Caco-2 (cell line): ENCODE measurements around the gene GUK1. TPM values are rescaled to one million over a fixed set of nuclear protein-coding genes. Genes with fewer than 3 reads are reported as not detected.

Source experiments
- BruUV-seq: library from RNA; stranded (reverse); fragments of 400-500 nt; replicated peaks from 2 replicates; lab custom pipeline; 2021; lab: Mats Ljungman, UMichigan
- CTCF ChIA-PET: fragments of 300-600 bp; sonication (Branson Sonifier 250); formaldehyde crosslinking; loops from one replicate; lab custom pipeline; 2022; ENCODE audit warnings: antibody characterized with exemption; lab: Charles Lee
- POLR2A ChIA-PET: fragments of 300-600 bp; sonication (Branson Sonifier 250); formaldehyde crosslinking; loops from one replicate; lab custom pipeline; 2022; ENCODE audit warnings: antibody characterized with exemption; lab: Charles Lee
- DNase-seq, 2 experiments: peaks; one replicate each; pipeline versions ENCODE4 v3.0.0 to v3.0.0-alpha.2; 2020 to 2022
- H3K27me3 ChIP-seq: replicated peaks from 2 replicates; pipeline ENCODE4 v1.6.0; 2011; ENCODE audit warnings: low read length; ENCODE audit not compliant: control insufficient read depth, insufficient read depth
- H3K36me3 ChIP-seq: 2 replicates; pipeline ENCODE4 v1.5.1; 2011; ENCODE audit warnings: low read length; ENCODE audit not compliant: control insufficient read depth, insufficient read depth
- H3K4me1 ChIP-seq: fragments of 250-450 bp; sonication (Bioruptor Pico); 2 replicates; pipeline ENCODE4 v1.5.1; 2020; ENCODE audit warnings: mild to moderate bottlenecking
- H3K4me3 ChIP-seq: 2 replicates; pipeline ENCODE4 v1.5.1; 2011; ENCODE audit warnings: low read depth, mild to moderate bottlenecking, control low read depth, low read length
- H3K9me3 ChIP-seq: fragments of 250-450 bp; sonication (Bioruptor Pico); 2 replicates; pipeline ENCODE4 v1.5.1; 2020; ENCODE audit warnings: mild to moderate bottlenecking, moderate library complexity
- H3K27ac Mint-ChIP-seq: one replicate; pipeline ENCODE4 v1.8.0; 2022; ENCODE audit warnings: mixed read lengths; ENCODE audit not compliant: unreplicated experiment
- H3K27me3 Mint-ChIP-seq: one replicate; pipeline ENCODE4 v1.8.0; 2022; ENCODE audit warnings: mixed read lengths; ENCODE audit not compliant: insufficient read depth, unreplicated experiment
- H3K36me3 Mint-ChIP-seq: one replicate; pipeline ENCODE4 v1.8.0; 2022; ENCODE audit warnings: mild to moderate bottlenecking, mixed read lengths; ENCODE audit not compliant: insufficient read depth, unreplicated experiment
- H3K4me1 Mint-ChIP-seq: one replicate; pipeline ENCODE4 v1.8.0; 2022; ENCODE audit warnings: low read depth, mixed read lengths; ENCODE audit not compliant: unreplicated experiment
- H3K4me3 Mint-ChIP-seq: one replicate; pipeline ENCODE4 v1.8.0; 2022; ENCODE audit warnings: mild to moderate bottlenecking, moderate library complexity, mixed read lengths; ENCODE audit not compliant: unreplicated experiment
- H3K9me3 Mint-ChIP-seq: one replicate; pipeline ENCODE4 v1.8.0; 2022; ENCODE audit warnings: mixed read lengths; ENCODE audit not compliant: unreplicated experiment
- intact Hi-C: fragments of 100-400 bp; cut with micrococcal nuclease; formaldehyde crosslinking; loops from one replicate; pipeline ENCODE4 v1.10.0; 2022; ENCODE audit not compliant: unreplicated experiment
- total RNA-seq: library from RNA; stranded (reverse); gene quantifications from 2 replicates; pipeline ENCODE4 v1.2.3, GENCODE V29; 2022
- TF ChIP-seq, protein P1 (sequence below), 2 experiments: fragments of 200-600 bp in 1 of 2; IDR thresholded peaks; 1 replicate in 1 of 2; 2 replicates in 1 of 2; pipeline versions ENCODE4 v1.5.1 to v1.8.0; 2011 to 2022; ENCODE audit warnings: antibody characterized with exemption in 1 of 2, control low read depth in 1 of 2, inconsistent platforms in 1 of 2, low read depth in 1 of 2, low read length in 1 of 2, mild to moderate bottlenecking in 1 of 2, moderate library complexity in 1 of 2; ENCODE audit not compliant: insufficient read depth in 1 of 2, severe bottlenecking in 1 of 2, unreplicated experiment in 1 of 2

GUK1 gene
- total RNA-seq, 1 experiment from 2014 or later = 73.6 TPM

DNA sequence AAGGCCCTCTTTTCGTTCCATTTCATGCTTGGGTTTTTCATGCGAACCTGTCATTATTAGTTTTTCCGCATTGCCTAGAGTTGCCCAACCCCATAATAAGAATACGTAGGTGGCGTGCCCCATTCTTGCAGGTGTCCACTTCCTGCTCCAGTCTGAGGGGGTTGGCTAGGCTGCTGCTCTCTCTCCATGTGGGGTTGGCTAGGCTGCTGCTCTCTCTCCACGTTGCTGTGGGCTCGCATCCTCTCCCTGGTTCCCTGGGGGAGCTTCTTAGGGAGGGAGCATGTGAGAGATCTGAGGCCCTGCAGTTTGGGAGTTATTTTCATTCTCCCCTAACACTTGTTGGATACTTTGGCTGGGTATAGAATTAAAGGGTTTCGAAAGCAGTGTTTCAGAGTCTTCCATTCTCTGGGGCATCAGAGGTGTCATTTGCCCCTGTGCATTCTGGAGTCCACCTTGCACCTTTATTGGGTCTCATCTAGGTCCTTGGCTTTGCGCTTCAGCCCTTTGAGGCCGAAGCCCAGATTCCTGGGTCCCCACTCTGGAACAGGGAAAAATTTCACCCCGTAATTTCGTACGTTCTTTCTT is 45.6 kb upstream of the GUK1 start:
- POLR2A ChIA-PET = no interaction called here
- CTCF ChIA-PET = no interaction called here
- no TSS peak for BruUV-seq
- Histone ChIP-seq H3K4me3 (no peak overlapping the region), H3K27me3 (no peaks in the 10 kb centered on the region), H3K9me3 (peaks cover 9% of the 10 kb centered on the region; the same call in 1 of the 2 replicates), H3K36me3 (peaks cover 12% of the 10 kb centered on the region), H3K4me1 (peaks cover 11% of the 10 kb centered on the region)
- Mint-ChIP-seq H3K9me3 (peaks cover 21% of the 10 kb centered on the region), H3K4me1 (no peaks in the 10 kb centered on the region), H3K4me3 (no peak overlapping the region), H3K27me3 (no peaks in the 10 kb centered on the region), H3K36me3 (peaks cover 97% of the 10 kb centered on the region), H3K27ac (peak overlapping the region; percentile 15)
- DNase-seq = peak in 1 of 2 experiments; percentile 13
- TF ChIP-seq, protein P1, sequence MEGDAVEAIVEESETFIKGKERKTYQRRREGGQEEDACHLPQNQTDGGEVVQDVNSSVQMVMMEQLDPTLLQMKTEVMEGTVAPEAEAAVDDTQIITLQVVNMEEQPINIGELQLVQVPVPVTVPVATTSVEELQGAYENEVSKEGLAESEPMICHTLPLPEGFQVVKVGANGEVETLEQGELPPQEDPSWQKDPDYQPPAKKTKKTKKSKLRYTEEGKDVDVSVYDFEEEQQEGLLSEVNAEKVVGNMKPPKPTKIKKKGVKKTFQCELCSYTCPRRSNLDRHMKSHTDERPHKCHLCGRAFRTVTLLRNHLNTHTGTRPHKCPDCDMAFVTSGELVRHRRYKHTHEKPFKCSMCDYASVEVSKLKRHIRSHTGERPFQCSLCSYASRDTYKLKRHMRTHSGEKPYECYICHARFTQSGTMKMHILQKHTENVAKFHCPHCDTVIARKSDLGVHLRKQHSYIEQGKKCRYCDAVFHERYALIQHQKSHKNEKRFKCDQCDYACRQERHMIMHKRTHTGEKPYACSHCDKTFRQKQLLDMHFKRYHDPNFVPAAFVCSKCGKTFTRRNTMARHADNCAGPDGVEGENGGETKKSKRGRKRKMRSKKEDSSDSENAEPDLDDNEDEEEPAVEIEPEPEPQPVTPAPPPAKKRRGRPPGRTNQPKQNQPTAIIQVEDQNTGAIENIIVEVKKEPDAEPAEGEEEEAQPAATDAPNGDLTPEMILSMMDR (IDR thresholded peaks at IDR 0.05; ENCODE audit: insufficient read depth in 1 of 2, low read depth in 1 of 2, low read length in 1 of 2, severe bottlenecking in 1 of 2, unreplicated experiment in 1 of 2) = no peak
- intact Hi-C loops = no loop called here

DNA sequence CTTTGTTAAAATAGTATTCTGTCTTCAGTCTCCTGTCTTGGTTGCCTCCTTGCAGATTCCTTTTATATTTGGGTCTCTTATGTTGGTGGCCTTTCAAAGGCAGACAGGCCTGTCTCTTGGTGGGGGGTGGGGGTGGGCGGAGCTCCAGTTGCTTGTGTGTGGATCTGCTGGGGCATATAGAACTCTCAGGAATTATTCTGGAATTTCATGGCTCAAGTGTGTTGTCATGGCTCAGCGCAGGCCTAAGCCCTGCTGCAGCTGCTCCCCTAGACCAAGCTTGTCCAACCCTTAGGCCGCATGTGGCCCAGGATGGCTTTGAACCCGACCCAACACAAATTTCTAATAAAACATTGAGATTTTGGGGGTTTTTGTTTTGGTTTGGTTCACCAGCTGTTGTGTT is 44.9 kb upstream of the GUK1 start:
- TF ChIP-seq, protein P1 (IDR thresholded peaks at IDR 0.05; ENCODE audit: insufficient read depth in 1 of 2, low read depth in 1 of 2, low read length in 1 of 2, severe bottlenecking in 1 of 2, unreplicated experiment in 1 of 2) = no peak
- no TSS peak for BruUV-seq
- intact Hi-C loops = no loop called here
- POLR2A ChIA-PET = no interaction called here
- H3K27me3 Mint-ChIP-seq = no peaks in the 10 kb centered on the region
- Histone ChIP-seq H3K36me3 (peaks cover 10% of the 10 kb centered on the region), H3K4me1 (peaks cover 11% of the 10 kb centered on the region), H3K27me3 (no peaks in the 10 kb centered on the region), H3K9me3 (peaks cover 9% of the 10 kb centered on the region; the same call in 1 of the 2 replicates), H3K4me3 (no peak overlapping the region)
- H3K4me3 Mint-ChIP-seq = no peak overlapping the region
- no peaks in the 10 kb centered on the region for H3K4me1 Mint-ChIP-seq
- peaks cover 97% of the 10 kb centered on the region for H3K36me3 Mint-ChIP-seq
- H3K27ac Mint-ChIP-seq = peak overlapping the region; percentile 15
- no peak for DNase-seq
- peaks cover 21% of the 10 kb centered on the region for H3K9me3 Mint-ChIP-seq
- CTCF ChIA-PET = no interaction called here

DNA sequence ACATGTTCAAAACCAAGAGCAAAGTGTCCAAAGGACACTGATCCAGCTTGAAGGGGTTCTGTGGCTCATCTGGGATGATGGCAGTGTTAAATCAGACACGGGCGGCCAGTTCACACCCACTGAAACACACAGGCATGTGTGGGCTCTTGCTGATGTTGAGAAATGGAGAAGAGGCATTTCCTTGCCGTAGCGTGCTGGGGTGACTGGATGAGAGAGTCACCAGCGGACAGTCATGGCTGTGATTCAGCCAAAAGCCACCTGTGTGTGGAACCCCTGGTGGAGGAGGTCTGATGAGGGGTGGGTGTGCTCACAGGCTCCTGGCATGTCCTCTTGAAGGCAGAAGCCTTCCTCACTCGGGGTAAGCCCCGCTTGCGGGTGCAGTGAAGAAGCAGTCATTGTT is 44.1 kb upstream of the GUK1 start:
- DNase-seq = peak in 1 of 2 experiments; percentile 23
- H3K36me3 Mint-ChIP-seq = peaks cover 97% of the 10 kb centered on the region
- Histone ChIP-seq H3K4me3 (no peak overlapping the region), H3K4me1 (peaks cover 9% of the 10 kb centered on the region), H3K9me3 (peaks cover 9% of the 10 kb centered on the region; the same call in 1 of the 2 replicates), H3K36me3 (peaks cover 11% of the 10 kb centered on the region), H3K27me3 (no peaks in the 10 kb centered on the region)
- intact Hi-C loops = no loop called here
- no peaks in the 10 kb centered on the region for H3K4me1 Mint-ChIP-seq
- POLR2A ChIA-PET = no interaction called here
- TF ChIP-seq, protein P1 (IDR thresholded peaks at IDR 0.05; ENCODE audit: insufficient read depth in 1 of 2, low read depth in 1 of 2, low read length in 1 of 2, severe bottlenecking in 1 of 2, unreplicated experiment in 1 of 2) = no peak
- no peaks in the 10 kb centered on the region for H3K27me3 Mint-ChIP-seq
- no peak overlapping the region for H3K4me3 Mint-ChIP-seq
- peak overlapping the region; percentile 44 for H3K27ac Mint-ChIP-seq
- peaks cover 21% of the 10 kb centered on the region for H3K9me3 Mint-ChIP-seq
- CTCF ChIA-PET = no interaction called here
- no TSS peak for BruUV-seq
